Immature natural killer cell (primary cell): ENCODE results near the gene AGPAT2. TPM values are rescaled to one million over a fixed set of nuclear protein-coding genes. Genes with fewer than 3 reads are reported as not detected.

Experiments
- DNase-seq, 3 donors: peaks; one replicate each; pipeline ENCODE4 v3.0.0; 2022; ENCODE audit warnings: mixed read lengths in 1 of 3
- H3K27ac Mint-ChIP-seq, 6 donors: one replicate each; pipeline ENCODE4 v1.8.0; 2020; ENCODE audit warnings: mixed read lengths in 6 of 6, mild to moderate bottlenecking in 5 of 6, inconsistent platforms in 4 of 6, moderate library complexity in 3 of 6
- H3K27me3 Mint-ChIP-seq, 3 donors: one replicate each; pipeline ENCODE4 v1.8.0; 2020 to 2021; ENCODE audit warnings: low read depth in 3 of 3, mild to moderate bottlenecking in 3 of 3, mixed read lengths in 3 of 3, moderate library complexity in 3 of 3, inconsistent platforms in 1 of 3
- H3K36me3 Mint-ChIP-seq, 3 donors: one replicate each; pipeline ENCODE4 v1.8.0; 2020; ENCODE audit warnings: mixed read lengths in 3 of 3, inconsistent platforms in 2 of 3, mild to moderate bottlenecking in 2 of 3
- H3K4me1 Mint-ChIP-seq, 2 donors: one replicate each; pipeline ENCODE4 v1.8.0; 2020; ENCODE audit warnings: inconsistent platforms in 2 of 2, mild to moderate bottlenecking in 2 of 2, mixed read lengths in 2 of 2, moderate library complexity in 1 of 2
- H3K4me3 Mint-ChIP-seq, 5 donors: one replicate each; pipeline ENCODE4 v1.8.0; 2020; ENCODE audit warnings: mild to moderate bottlenecking in 5 of 5, mixed read lengths in 5 of 5, inconsistent platforms in 3 of 5, moderate library complexity in 3 of 5
- H3K9me3 Mint-ChIP-seq, 6 donors: one replicate each; pipeline ENCODE4 v1.8.0; 2020; ENCODE audit warnings: mild to moderate bottlenecking in 6 of 6, mixed read lengths in 6 of 6, inconsistent platforms in 4 of 6, moderate library complexity in 3 of 6
- polyA plus RNA-seq, 3 donors: library from polyadenylated mRNA; unstranded; fragments of 300-500 nt; fragmentation: Illumina TruSeq; gene quantifications; one replicate each; pipeline ENCODE4 v1.2.3, GENCODE V29; 2021

The AGPAT2 gene
- polyA plus RNA-seq, 3 donors from 2014 or later = 34.0 to 40.9 (median 35.2) TPM

- no peak for DNase-seq
- no peak overlapping the region for H3K27ac Mint-ChIP-seq
- H3K9me3 Mint-ChIP-seq = no peaks in the 10 kb centered on the region
- no peaks in the 10 kb centered on the region for H3K36me3 Mint-ChIP-seq
- H3K4me1 Mint-ChIP-seq = peaks cover 0 to 4% of the 10 kb centered on the region in 2 donors
- no peaks in the 10 kb centered on the region for H3K27me3 Mint-ChIP-seq
- no peak overlapping the region for H3K4me3 Mint-ChIP-seq
Observed at GRCh38 chr9:136683755-136684154, 3.5 kb downstream of the AGPAT2 start.

- no peak for DNase-seq
- Mint-ChIP-seq H3K27ac (no peak overlapping the region), H3K9me3 (no peaks in the 10 kb centered on the region), H3K4me3 (no peak overlapping the region), H3K4me1 (peaks cover 0 to 4% of the 10 kb centered on the region in 2 donors), H3K36me3 (no peaks in the 10 kb centered on the region), H3K27me3 (no peaks in the 10 kb centered on the region)
Observed at GRCh38 chr9:136683173-136683745, 4.0 kb downstream of the AGPAT2 start.

DNA sequence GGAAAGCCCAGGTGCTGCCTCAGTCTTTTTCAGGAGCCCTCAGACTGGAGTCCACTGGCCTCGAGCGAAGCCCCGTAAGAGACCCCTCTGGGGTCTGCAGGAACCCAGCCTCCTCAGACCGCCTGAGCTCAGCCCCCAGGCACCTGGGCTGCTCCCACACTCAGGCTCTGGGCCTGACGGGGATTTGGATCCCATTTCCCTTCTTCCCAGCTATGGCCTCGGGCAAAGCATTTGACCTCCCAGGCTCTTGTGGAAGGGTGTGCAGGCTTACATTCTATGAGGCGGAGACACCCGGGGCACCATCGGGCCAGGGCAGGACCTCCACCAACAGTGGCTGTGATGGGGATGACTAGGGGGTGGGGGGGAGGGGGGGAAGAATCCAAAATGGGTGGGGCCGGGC lies 4.5 kb downstream of the AGPAT2 start:
- H3K27ac Mint-ChIP-seq = no peak overlapping the region
- no peak overlapping the region for H3K4me3 Mint-ChIP-seq
- peaks cover 0 to 4% of the 10 kb centered on the region in 2 donors for H3K4me1 Mint-ChIP-seq
- H3K9me3 Mint-ChIP-seq = no peaks in the 10 kb centered on the region
- no peaks in the 10 kb centered on the region for H3K27me3 Mint-ChIP-seq
- H3K36me3 Mint-ChIP-seq = no peaks in the 10 kb centered on the region
- DNase-seq = no peak

DNA sequence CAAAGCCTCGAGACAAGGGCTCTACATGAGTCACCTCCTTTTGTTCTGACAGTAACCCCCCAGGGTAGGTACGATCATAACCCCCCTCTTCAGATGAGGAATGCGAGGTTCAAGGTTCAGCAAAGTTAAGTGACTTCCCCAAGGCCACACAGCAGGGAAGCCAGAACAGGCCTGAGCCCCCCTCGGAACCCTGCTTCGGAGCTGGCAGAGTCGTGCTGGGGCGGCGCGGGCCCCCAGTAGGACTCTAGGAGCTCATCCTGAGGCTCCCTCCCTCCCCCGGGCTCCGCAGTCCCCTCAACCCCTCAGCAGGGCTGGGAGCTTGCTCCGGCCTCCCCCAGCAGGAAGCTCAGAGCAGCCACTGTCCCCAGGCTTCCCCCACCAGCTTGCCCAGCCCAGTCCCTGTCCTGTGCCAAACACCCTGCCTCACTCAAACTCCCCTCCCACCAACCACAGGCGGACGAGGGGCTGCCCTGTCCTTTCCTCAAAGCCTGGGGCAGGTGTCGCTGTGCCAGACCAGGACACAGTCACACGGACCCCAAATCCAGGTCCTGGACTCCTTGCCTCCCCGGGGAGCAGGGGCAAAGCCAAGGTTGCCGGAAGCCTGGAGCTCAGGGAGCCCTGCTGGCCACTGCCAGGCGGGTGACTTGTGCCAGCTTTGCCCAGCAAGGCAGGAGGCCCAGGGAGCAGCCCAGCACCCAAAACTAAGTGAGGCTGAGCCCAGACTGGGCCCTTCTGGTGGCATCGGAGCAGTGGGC lies 5.1 kb downstream of the AGPAT2 start:
- Mint-ChIP-seq H3K27ac (no peak overlapping the region), H3K4me3 (no peak overlapping the region), H3K4me1 (peaks cover 0 to 4% of the 10 kb centered on the region in 2 donors), H3K9me3 (no peaks in the 10 kb centered on the region), H3K36me3 (no peaks in the 10 kb centered on the region), H3K27me3 (no peaks in the 10 kb centered on the region)
- no peak for DNase-seq

GRCh38 chr9:136681029-136681428 lies 6.2 kb downstream of the AGPAT2 start:
- no peak for DNase-seq
- peaks cover 0 to 1% of the 10 kb centered on the region in 2 donors for H3K4me1 Mint-ChIP-seq
- no peaks in the 10 kb centered on the region for H3K9me3 Mint-ChIP-seq
- no peak overlapping the region for H3K4me3 Mint-ChIP-seq
- H3K36me3 Mint-ChIP-seq = no peaks in the 10 kb centered on the region
- H3K27me3 Mint-ChIP-seq = no peaks in the 10 kb centered on the region
- H3K27ac Mint-ChIP-seq = no peak overlapping the region

DNA sequence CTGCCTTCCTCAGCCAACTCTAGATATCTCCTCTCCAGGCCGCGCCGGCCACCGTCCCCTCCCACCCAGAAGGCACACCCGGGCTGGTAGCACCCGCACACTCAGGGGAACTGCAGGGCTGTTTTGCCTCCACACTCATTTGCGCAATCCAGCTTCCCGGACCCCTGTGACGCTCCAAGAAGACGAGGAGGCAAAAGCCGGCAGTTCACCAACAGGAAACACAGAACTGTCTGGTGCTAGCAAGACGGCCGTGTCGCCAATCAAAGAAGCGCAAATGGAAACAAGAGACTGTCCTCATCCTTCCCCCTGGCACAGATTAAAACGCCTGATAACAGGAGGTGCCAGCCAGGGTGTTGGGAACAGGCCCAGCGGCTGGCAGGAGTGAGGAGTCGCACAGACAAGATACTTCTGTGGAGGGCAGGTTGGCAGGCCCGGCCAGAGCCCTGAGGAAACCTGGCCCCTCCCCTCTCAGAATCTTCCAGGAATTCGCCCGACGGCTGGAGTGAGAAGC lies 7.8 kb downstream of the AGPAT2 start:
- no peaks in the 10 kb centered on the region for H3K36me3 Mint-ChIP-seq
- H3K9me3 Mint-ChIP-seq = no peaks in the 10 kb centered on the region
- DNase-seq = no peak
- H3K4me3 Mint-ChIP-seq = no peak overlapping the region
- H3K4me1 Mint-ChIP-seq = no peaks in the 10 kb centered on the region
- no peaks in the 10 kb centered on the region for H3K27me3 Mint-ChIP-seq
- no peak overlapping the region for H3K27ac Mint-ChIP-seq

DNA sequence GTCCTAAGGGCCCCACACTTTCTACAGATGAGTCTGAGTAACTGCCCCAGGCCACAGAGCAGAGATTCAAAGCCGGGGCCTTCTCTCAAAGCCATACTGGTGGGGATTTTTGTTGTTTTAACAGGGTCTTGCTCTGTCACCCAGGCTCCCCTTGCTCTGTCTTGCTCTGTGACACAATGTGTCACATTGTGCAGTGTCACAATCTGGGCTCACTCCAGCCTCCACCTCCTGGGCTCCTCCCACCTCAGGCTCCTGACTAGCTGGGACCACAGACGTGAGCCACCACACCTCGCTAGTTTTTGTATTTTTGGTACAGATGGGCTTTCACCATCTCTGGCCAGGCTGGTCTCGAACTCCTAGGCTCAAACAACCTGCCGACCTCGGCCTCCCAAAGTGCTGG lies 8.6 kb downstream of the AGPAT2 start:
- H3K27me3 Mint-ChIP-seq = no peaks in the 10 kb centered on the region
- no peak overlapping the region for H3K4me3 Mint-ChIP-seq

GRCh38 chr9:136678034-136678433 lies 9.2 kb downstream of the AGPAT2 start:
- Mint-ChIP-seq H3K27ac (no peak overlapping the region), H3K4me1 (no peaks in the 10 kb centered on the region), H3K4me3 (no peak overlapping the region), H3K27me3 (no peaks in the 10 kb centered on the region), H3K9me3 (no peaks in the 10 kb centered on the region), H3K36me3 (no peaks in the 10 kb centered on the region)
- no peak for DNase-seq

More for the DNA sequence above, 8.6 kb downstream of the AGPAT2 start:
- Mint-ChIP-seq H3K9me3 (no peaks in the 10 kb centered on the region), H3K4me1 (no peaks in the 10 kb centered on the region), H3K27ac (no peak overlapping the region), H3K36me3 (no peaks in the 10 kb centered on the region)
- no peak for DNase-seq

DNA sequence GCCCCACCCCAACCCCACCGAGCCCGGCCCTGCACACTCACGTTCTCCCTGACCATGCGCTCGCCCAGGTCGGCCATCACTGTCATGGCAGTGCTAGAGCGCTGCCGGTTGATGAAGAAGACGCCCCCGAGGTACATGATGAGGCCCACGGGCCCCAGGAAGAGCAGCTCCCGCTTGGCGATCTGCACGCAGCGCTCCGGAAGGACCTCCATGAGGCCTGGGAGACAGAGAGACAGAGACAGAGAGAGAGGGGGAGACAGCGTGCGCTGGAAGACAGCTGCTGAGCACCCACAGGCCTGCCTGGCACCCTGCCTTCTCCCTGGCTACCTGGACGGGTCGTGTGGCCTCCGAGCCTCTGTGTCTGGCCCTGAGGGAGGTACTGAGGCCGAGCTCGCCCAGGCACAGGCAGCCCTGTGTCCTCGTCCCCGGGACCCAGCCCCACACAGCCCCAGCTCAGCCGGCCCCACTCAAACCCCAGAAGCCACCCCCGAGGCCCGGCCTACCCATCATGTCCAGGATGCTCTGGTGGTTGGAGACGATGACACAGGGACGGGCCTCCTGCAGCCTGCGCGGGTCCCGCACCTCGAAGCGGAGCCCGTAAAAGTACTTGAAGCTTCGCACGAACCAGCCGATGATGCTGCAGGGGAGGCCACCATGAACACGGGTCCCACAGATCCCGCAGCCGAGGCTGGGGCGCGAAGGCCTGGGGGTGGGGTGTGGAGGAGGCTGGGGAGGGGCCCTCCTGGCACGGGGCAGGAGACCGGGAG lies 10.2 kb downstream of the AGPAT2 start:
- Mint-ChIP-seq H3K27ac (no peak overlapping the region), H3K4me1 (no peaks in the 10 kb centered on the region), H3K9me3 (no peaks in the 10 kb centered on the region), H3K4me3 (no peak overlapping the region), H3K36me3 (no peaks in the 10 kb centered on the region), H3K27me3 (no peaks in the 10 kb centered on the region)
- no peak for DNase-seq

DNA sequence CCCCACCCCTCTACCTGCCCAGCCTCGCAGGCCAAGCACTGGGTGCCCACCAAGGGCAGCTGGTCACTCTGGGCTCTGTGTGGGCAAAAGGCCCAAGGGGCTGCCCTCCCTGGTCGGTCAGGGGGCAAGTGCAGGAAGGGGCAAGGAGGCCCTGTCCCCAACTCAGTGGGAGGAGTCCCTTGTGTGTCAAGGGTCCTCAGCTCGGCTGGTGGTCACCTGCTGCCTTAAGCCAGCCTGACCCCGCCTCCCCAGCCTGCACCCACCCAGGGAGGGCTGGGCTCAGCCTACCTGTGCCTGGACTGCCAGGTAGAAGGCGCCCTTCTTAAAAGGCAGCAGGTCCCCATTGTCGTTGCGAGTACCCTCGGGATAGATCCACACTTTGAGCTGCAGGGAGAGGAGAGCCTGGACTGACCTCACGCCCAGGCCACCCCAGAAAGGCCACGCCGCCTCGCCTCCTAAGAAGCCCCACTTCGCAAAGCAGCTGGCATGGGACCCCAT lies 10.9 kb downstream of the AGPAT2 start:
- Mint-ChIP-seq H3K27ac (no peak overlapping the region), H3K36me3 (no peaks in the 10 kb centered on the region), H3K9me3 (no peaks in the 10 kb centered on the region), H3K27me3 (no peaks in the 10 kb centered on the region), H3K4me3 (no peak overlapping the region), H3K4me1 (no peaks in the 10 kb centered on the region)
- no peak for DNase-seq

- H3K27me3 Mint-ChIP-seq = no peaks in the 10 kb centered on the region
Observed at GRCh38 chr9:136675477-136676296, 11.6 kb downstream of the AGPAT2 start.

DNA sequence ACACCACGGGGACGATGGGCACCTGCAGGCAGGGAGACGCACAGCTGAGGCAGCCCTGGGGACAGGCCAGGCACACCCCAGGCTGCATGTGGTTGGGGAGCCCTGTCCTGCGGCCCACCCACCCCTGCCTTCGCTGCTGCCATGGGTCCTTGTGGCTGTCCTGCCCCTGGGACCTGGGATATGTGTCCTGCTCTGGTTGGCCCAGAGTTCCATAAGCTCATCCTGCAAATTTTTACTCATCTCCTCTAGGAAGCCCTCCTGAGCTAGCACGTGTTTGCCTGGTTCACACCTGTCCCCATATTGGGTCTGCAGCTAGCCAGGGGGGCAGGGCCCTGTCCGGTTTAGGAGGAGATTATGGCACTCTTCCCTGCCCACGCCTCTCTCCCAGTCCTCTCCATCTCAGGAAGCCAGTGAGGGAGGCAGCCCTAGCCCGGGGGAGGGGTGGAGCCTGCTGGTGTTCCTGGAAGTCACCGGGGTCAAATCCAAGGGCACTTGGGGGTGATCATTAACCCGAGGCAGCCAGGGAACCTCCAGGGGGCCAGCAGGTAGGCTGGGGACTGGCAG lies 12.4 kb downstream of the AGPAT2 start:
- Mint-ChIP-seq H3K36me3 (no peaks in the 10 kb centered on the region), H3K4me3 (no peak overlapping the region), H3K27ac (no peak overlapping the region), H3K4me1 (no peaks in the 10 kb centered on the region), H3K9me3 (no peaks in the 10 kb centered on the region), H3K27me3 (no peaks in the 10 kb centered on the region)
- DNase-seq = no peak

More at GRCh38 chr9:136675477-136676296, 11.6 kb downstream of the AGPAT2 start:
- H3K27ac Mint-ChIP-seq = no peak overlapping the region
- no peaks in the 10 kb centered on the region for H3K36me3 Mint-ChIP-seq
- H3K4me1 Mint-ChIP-seq = no peaks in the 10 kb centered on the region
- no peaks in the 10 kb centered on the region for H3K9me3 Mint-ChIP-seq
- DNase-seq = no peak
- no peak overlapping the region for H3K4me3 Mint-ChIP-seq
